Uterus (tissue), 4 donors: ENCODE data around the gene PLXNA3. TPM values are rescaled to one million over a fixed set of nuclear protein-coding genes. Genes with fewer than 3 reads are reported as not detected.

Source experiments
- DNase-seq, 2 donors: peaks; one replicate each; pipeline ENCODE4 v3.0.0-alpha.2; 2019 to 2020
- H3K27ac ChIP-seq, 2 donors: fragments of 200-600 bp; sonication (generic); 1 replicate in 1 of 2; 2 replicates in 1 of 2; pipeline ENCODE4 v1.5.1; 2016 to 2018
- H3K27me3 ChIP-seq, 2 donors: fragments of 200-600 bp; sonication (generic); one replicate each; pipeline ENCODE4 v1.5.1; 2018 to 2019; ENCODE audit warnings: control low read depth in 1 of 2
- H3K36me3 ChIP-seq, 2 donors: fragments of 200-600 bp; sonication (generic); one replicate each; pipeline ENCODE4 v1.5.1; 2019; ENCODE audit warnings: control low read depth in 1 of 2
- H3K4me1 ChIP-seq, 2 donors: fragments of 200-600 bp; sonication (generic); one replicate each; pipeline ENCODE4 v1.5.1; 2018 to 2019; ENCODE audit warnings: control low read depth in 1 of 2
- H3K4me3 ChIP-seq, 2 donors: fragments of 200-600 bp; sonication (generic); 1 replicate in 1 of 2; 2 replicates in 1 of 2; pipeline ENCODE4 v1.5.1; 2018 to 2019; ENCODE audit warnings: mild to moderate bottlenecking in 1 of 2
- H3K9me3 ChIP-seq, 2 donors: fragments of 200-600 bp; sonication (generic); one replicate each; pipeline ENCODE4 v1.5.1; 2019; ENCODE audit warnings: control low read depth in 1 of 2
- POLR2A ChIP-seq, 2 donors: fragments of 450-650 bp; IDR thresholded peaks; one replicate each; pipeline ENCODE4 v1.6.1; 2016; ENCODE audit warnings: antibody characterized with exemption in 2 of 2, mild to moderate bottlenecking in 1 of 2, moderate library complexity in 1 of 2
- intact Hi-C: fragments of 100-400 bp; cut with DNase I; formaldehyde crosslinking; loops from one replicate; pipeline ENCODE4 v1.15.1; 2023; ENCODE audit warnings: low total_unique reads
- total RNA-seq, 4 donors: library from RNA; depleted of rRNA in 3 of 4; stranded (reverse); fragments of >200 nt in 3 of 4; gene quantifications; one replicate each; pipeline versions ENCODE4 v1.1.0 to v1.2.4, GENCODE V29; 2014 to 2023
- TF ChIP-seq, protein P1 (sequence below), 4 experiments: fragments of 200-600 bp in 2 of 4; fragments of 450-650 bp in 2 of 4; sonication (generic) in 2 of 4; IDR thresholded peaks; one replicate each; pipeline ENCODE4 v1.5.1; 2016 to 2019; ENCODE audit warnings: antibody characterized with exemption in 4 of 4, mild to moderate bottlenecking in 2 of 4, moderate library complexity in 1 of 4
- donor health status: DM: yes; HTN: yes; CAD: no.

Gene PLXNA3
- 100 to 1,000 TPM in 1 of 4 donors, 10 to 100 TPM in 1, 1 to 10 TPM in 2; 2.1 to 102 (median 8.6) TPM for total RNA-seq

- Histone ChIP-seq H3K27me3 (no peaks in the 10 kb centered on the region), H3K36me3 (no peaks in the 10 kb centered on the region), H3K4me1 (no peaks in the 10 kb centered on the region), H3K9me3 (no peaks in the 10 kb centered on the region), H3K4me3 (peak within 1 kb of the TSS; percentile 47 to 79), H3K27ac (peak within 1 kb of the TSS; percentile 76 to 83)
- TF ChIP-seq, protein P1, sequence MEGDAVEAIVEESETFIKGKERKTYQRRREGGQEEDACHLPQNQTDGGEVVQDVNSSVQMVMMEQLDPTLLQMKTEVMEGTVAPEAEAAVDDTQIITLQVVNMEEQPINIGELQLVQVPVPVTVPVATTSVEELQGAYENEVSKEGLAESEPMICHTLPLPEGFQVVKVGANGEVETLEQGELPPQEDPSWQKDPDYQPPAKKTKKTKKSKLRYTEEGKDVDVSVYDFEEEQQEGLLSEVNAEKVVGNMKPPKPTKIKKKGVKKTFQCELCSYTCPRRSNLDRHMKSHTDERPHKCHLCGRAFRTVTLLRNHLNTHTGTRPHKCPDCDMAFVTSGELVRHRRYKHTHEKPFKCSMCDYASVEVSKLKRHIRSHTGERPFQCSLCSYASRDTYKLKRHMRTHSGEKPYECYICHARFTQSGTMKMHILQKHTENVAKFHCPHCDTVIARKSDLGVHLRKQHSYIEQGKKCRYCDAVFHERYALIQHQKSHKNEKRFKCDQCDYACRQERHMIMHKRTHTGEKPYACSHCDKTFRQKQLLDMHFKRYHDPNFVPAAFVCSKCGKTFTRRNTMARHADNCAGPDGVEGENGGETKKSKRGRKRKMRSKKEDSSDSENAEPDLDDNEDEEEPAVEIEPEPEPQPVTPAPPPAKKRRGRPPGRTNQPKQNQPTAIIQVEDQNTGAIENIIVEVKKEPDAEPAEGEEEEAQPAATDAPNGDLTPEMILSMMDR (IDR thresholded peaks at IDR 0.05): no peak
- TF ChIP-seq POLR2A (IDR thresholded peaks at IDR 0.05): peak; percentile 82 to 86
- peak in 1 of 2 donors; percentile 54 for DNase-seq
- intact Hi-C loops: no loop called here
These were observed at the start of gene PLXNA3 for GRCh38 chrX:154458116-154458953. Gene PLXNA3, plus strand, starts transcription at chrX:154458281. Its CDS starts 1,903 bp downstream, at chrX:154460184.

- H3K27me3 ChIP-seq: no peaks in the 10 kb centered on the region
- intact Hi-C loops: no loop called here
- no peak overlapping the region for H3K4me3 ChIP-seq
- H3K4me1 ChIP-seq: no peaks in the 10 kb centered on the region
- no peaks in the 10 kb centered on the region for H3K9me3 ChIP-seq
- H3K27ac ChIP-seq: peak overlapping the region; percentile 50 to 65
- no peaks in the 10 kb centered on the region for H3K36me3 ChIP-seq
- TF ChIP-seq, protein P1 (IDR thresholded peaks at IDR 0.05): no peak
- no peak for TF ChIP-seq POLR2A (IDR thresholded peaks at IDR 0.05)
- DNase-seq: no peak
These were observed 49.3 kb upstream of the PLXNA3 start for GRCh38 chrX:154408659-154409221.

DNA sequence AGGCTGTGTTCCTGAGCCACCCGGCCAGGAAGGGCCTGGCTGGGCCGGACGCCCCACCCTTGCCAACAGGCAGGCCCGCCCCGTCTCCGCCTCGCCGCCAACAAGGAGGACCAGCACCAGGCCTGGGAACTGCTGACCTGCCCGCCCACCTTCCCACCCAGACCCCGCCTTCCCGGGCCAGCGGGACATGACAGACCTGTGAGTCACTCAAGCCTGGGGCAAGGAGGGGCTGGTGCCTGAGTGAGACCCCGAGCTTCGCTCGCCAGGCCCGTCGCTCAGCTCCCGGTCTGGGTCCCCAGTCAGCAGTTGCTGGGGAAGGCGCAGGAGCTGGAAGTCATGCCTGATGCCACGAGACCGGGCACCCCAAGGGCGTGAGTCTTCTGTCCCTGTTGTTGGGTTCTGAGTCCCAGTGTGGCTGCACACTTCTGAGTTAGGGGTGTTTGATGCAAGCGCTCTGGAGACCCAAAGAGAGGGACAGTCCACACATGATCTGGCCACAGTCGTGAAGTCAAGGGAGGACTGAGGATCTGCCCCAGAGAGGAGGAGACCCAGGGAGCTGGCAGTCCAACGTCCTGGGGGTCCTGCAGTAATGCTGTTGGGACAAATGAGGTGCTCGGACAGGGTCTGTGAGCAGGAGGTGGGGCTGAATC is 48.7 kb upstream of the PLXNA3 start, which contains the start of gene DNASE1L1:
Gene DNASE1L1, minus strand, starts transcription at position 33 of the 650 bp plus-strand sequence. CDS start 3,686 bp downstream, outside the sequence.
- Histone ChIP-seq H3K9me3 (no peaks in the 10 kb centered on the region), H3K27me3 (no peaks in the 10 kb centered on the region), H3K4me1 (no peaks in the 10 kb centered on the region), H3K36me3 (no peaks in the 10 kb centered on the region), H3K4me3 (no peak within 1 kb of the TSS), H3K27ac (peak within 1 kb of the TSS; percentile 50 to 65)
- intact Hi-C loops: no loop called here
- TF ChIP-seq, protein P1 (IDR thresholded peaks at IDR 0.05): no peak
- TF ChIP-seq POLR2A (IDR thresholded peaks at IDR 0.05): peak in 1 of 2 donors; percentile 32
- DNase-seq: peak; percentile 79 to 85

DNA sequence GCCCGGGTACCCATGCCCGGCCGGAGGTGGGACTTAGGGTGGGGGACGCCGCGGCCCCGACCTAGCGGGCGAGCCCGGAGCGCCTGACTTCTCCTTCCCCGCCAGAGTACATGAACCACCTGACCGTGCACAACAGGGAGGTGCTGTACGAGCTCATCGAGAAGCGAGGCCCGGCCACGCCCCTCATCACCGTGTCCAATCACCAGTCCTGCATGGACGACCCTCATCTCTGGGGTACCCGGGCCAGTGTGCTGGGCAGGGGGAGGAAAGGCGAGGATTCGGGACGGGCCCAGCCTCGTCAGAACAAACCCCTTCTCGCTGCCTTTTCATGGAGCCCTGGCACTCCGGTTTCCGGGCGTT is 46.1 kb upstream of the PLXNA3 start:
- TF ChIP-seq POLR2A (IDR thresholded peaks at IDR 0.05): peak; percentile 7 to 59
- TF ChIP-seq, protein P1 (IDR thresholded peaks at IDR 0.05): no peak
- Histone ChIP-seq H3K36me3 (no peaks in the 10 kb centered on the region), H3K4me1 (no peaks in the 10 kb centered on the region), H3K9me3 (no peaks in the 10 kb centered on the region), H3K4me3 (peak overlapping the region; percentile 31 to 76), H3K27ac (peak overlapping the region; percentile 85 to 93), H3K27me3 (no peaks in the 10 kb centered on the region)
- DNase-seq: peak; percentile 66 to 73
- intact Hi-C loops: no loop called here
